ENCODE measurements around the gene USP49. TPM values are rescaled to one million over a fixed set of nuclear protein-coding genes. Genes with fewer than 3 reads are reported as not detected.

The USP49 gene
- total and polyA plus RNA-seq, 2 of the 13 experiments (the other 11 are each of a cell fraction or from before 2014, with no cell fraction given) = 2.9 to 4.3 TPM

- TF ChIP-seq CSRNP2 (CRISPR knock-in tag; conservative IDR thresholded peaks at IDR 0.05; ENCODE audit: low read depth) (no peak), ZNF792 (CRISPR knock-in tag; IDR thresholded peaks at IDR 0.05) (peak; percentile 86), ZNF143 (CRISPR knock-in tag; IDR thresholded peaks at IDR 0.05) (peak; percentile 53; the same call in 1 of the 2 replicates), EHMT2 (IDR thresholded peaks at IDR 0.05; ENCODE audit: borderline replicate concordance, low read depth, low read length) (no peak), JARID2 (CRISPR knock-in tag; IDR thresholded peaks at IDR 0.05; ENCODE audit: insufficient replicate concordance) (no peak), ZNF766 (CRISPR knock-in tag; IDR thresholded peaks at IDR 0.05; ENCODE audit: borderline replicate concordance) (no peak), NFKB2 (CRISPR knock-in tag; IDR thresholded peaks at IDR 0.05; ENCODE audit: borderline replicate concordance) (no peak), ETV5 (CRISPR knock-in tag; IDR thresholded peaks at IDR 0.05; ENCODE audit: borderline replicate concordance) (peak; percentile 67; the same call in 1 of the 2 replicates), SALL1 (CRISPR knock-in tag; IDR thresholded peaks at IDR 0.05) (peak; percentile 74; the same call in 1 of the 2 replicates), CREM (IDR thresholded peaks at IDR 0.05) (peak; percentile 50), CREM (CRISPR knock-in tag; IDR thresholded peaks at IDR 0.05) (no peak), RXRA (CRISPR knock-in tag; IDR thresholded peaks at IDR 0.05) (peak; percentile 47; the same call in 1 of the 2 replicates), NAIF1 (CRISPR knock-in tag; IDR thresholded peaks at IDR 0.05; ENCODE audit: borderline replicate concordance) (no peak), ZBTB42 (CRISPR knock-in tag; IDR thresholded peaks at IDR 0.05) (no peak), CHD2 (IDR thresholded peaks at IDR 0.05; ENCODE audit: low read depth, low read length) (no peak), ZNF749 (CRISPR knock-in tag; IDR thresholded peaks at IDR 0.05; ENCODE audit: borderline replicate concordance) (no peak), GATAD1 (CRISPR knock-in tag; IDR thresholded peaks at IDR 0.05) (peak; percentile 22; the same call in 1 of the 2 replicates), STAG1 (CRISPR knock-in tag; IDR thresholded peaks at IDR 0.05) (peak; percentile 54), RFX5 (IDR thresholded peaks at IDR 0.05; ENCODE audit: low read depth, low read length) (no peak), YY1 (IDR thresholded peaks at IDR 0.05; ENCODE audit: insufficient read depth, insufficient replicate concordance, low read depth, low read length) (no peak), ZSCAN22 (CRISPR knock-in tag; IDR thresholded peaks at IDR 0.05) (no peak), EED (CRISPR knock-in tag; IDR thresholded peaks at IDR 0.05) (no peak)
- TF ChIP-seq, protein P1, sequence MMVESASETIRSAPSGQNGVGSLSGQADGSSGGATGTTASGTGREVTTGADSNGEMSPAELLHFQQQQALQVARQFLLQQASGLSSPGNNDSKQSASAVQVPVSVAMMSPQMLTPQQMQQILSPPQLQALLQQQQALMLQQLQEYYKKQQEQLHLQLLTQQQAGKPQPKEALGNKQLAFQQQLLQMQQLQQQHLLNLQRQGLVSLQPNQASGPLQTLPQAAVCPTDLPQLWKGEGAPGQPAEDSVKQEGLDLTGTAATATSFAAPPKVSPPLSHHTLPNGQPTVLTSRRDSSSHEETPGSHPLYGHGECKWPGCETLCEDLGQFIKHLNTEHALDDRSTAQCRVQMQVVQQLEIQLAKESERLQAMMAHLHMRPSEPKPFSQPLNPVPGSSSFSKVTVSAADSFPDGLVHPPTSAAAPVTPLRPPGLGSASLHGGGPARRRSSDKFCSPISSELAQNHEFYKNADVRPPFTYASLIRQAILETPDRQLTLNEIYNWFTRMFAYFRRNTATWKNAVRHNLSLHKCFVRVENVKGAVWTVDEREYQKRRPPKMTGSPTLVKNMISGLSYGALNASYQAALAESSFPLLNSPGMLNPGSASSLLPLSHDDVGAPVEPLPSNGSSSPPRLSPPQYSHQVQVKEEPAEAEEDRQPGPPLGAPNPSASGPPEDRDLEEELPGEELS (CRISPR knock-in tag; IDR thresholded peaks at IDR 0.05) = peak; percentile 84; the same call in 1 of the 2 replicates
- TF ChIP-seq, protein P2, sequence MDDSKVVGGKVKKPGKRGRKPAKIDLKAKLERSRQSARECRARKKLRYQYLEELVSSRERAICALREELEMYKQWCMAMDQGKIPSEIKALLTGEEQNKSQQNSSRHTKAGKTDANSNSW (CRISPR knock-in tag; IDR thresholded peaks at IDR 0.05; ENCODE audit: borderline replicate concordance) = no peak
- TF ChIP-seq, protein P3, sequence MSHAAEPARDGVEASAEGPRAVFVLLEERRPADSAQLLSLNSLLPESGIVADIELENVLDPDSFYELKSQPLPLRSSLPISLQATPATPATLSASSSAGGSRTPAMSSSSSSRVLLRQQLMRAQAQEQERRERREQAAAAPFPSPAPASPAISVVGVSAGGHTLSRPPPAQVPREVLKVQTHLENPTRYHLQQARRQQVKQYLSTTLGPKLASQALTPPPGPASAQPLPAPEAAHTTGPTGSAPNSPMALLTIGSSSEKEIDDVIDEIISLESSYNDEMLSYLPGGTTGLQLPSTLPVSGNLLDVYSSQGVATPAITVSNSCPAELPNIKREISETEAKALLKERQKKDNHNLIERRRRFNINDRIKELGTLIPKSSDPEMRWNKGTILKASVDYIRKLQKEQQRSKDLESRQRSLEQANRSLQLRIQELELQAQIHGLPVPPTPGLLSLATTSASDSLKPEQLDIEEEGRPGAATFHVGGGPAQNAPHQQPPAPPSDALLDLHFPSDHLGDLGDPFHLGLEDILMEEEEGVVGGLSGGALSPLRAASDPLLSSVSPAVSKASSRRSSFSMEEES (CRISPR knock-in tag; IDR thresholded peaks at IDR 0.05) = 0 out of 2 replicates have a peak, but pooled peaks have one; percentile 24
Observed at GRCh38 chr6:41741625-41742490, 153.3 kb downstream of the USP49 start (continued).
